MM.1S (cell line): ENCODE results near the gene ADAMTSL1.

Experiments
- CTCF ChIP-seq: fragments of 300-600 bp; sonication (generic); IDR thresholded peaks from 2 replicates; pipeline ENCODE4 v1.5.1; 2016; ENCODE audit warnings: antibody characterized with exemption, low read length, mixed read lengths
- EZH2 ChIP-seq: fragments of 300-600 bp; sonication (generic); optimal IDR thresholded peaks from 2 replicates; pipeline ENCODE3; 2017; ENCODE audit warnings: low read depth, mild to moderate bottlenecking, antibody characterized with exemption, low read length, mixed read lengths
- EZH2phosphoT487 ChIP-seq: fragments of 300-600 bp; sonication (generic); IDR thresholded peaks from 2 replicates; pipeline ENCODE4 v1.6.1; 2018; ENCODE audit warnings: antibody characterized with exemption, low read length

DNA sequence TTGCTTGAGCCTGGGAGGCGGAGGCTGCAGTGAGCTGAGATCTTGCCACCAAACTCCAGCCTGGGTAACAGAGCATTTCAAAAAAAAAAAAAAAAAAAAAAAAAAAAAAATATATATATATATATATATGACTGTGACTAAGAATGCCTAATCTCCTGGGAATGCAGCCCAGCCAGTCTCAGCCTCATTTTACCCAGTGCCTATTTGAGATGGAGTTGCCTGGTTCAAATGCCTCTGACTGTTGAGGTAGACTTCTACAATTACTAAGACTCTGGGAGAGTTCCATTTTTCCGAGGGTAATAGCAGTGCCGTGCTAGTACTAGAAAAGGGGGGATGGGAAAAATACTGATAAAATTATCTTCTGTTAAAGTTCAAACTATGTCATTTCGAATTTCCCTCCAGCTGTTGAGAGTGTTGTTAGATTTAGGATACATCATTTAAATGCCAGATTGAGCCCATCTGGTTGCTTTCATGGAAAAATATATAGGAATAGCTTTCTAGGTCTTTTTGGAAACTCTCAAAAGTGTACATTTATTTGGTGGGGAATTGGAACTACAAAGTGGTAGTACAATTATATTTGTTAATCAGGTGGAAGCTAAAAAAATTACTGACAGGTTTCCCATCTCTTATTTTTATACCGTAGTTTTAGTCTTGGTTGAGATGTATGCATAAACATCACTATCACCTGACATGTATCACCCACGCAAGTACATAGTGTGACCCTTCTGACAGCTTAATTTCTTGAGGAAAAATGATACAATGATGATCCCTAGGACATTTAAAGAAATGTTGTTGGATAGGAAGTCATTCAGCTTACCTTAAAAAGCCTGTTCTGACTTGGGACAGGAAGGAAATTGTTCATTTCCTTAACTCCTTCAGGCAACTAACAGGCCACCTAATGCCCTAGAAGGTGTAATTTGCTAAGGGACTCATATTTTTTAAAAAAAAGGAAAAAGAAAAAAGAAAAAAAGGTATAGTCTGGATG lies 214.9 kb downstream of the ADAMTSL1 start:
- TF ChIP-seq CTCF (no peak), EZH2 (no peak), EZH2phosphoT487 (no peak)
